HG03139 (cell line): ENCODE results near the gene ARSK.
A peak's percentile ranks its signal among the peaks of the same experiment; 100 is the strongest.

Source experiments
- ATAC-seq: cut with Tn5 transposase; IDR thresholded peaks from one replicate; pipeline ENCODE4 v1.9.1; 2021; ENCODE audit not compliant: unreplicated experiment

Gene ARSK, protein sequence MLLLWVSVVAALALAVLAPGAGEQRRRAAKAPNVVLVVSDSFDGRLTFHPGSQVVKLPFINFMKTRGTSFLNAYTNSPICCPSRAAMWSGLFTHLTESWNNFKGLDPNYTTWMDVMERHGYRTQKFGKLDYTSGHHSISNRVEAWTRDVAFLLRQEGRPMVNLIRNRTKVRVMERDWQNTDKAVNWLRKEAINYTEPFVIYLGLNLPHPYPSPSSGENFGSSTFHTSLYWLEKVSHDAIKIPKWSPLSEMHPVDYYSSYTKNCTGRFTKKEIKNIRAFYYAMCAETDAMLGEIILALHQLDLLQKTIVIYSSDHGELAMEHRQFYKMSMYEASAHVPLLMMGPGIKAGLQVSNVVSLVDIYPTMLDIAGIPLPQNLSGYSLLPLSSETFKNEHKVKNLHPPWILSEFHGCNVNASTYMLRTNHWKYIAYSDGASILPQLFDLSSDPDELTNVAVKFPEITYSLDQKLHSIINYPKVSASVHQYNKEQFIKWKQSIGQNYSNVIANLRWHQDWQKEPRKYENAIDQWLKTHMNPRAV

DNA sequence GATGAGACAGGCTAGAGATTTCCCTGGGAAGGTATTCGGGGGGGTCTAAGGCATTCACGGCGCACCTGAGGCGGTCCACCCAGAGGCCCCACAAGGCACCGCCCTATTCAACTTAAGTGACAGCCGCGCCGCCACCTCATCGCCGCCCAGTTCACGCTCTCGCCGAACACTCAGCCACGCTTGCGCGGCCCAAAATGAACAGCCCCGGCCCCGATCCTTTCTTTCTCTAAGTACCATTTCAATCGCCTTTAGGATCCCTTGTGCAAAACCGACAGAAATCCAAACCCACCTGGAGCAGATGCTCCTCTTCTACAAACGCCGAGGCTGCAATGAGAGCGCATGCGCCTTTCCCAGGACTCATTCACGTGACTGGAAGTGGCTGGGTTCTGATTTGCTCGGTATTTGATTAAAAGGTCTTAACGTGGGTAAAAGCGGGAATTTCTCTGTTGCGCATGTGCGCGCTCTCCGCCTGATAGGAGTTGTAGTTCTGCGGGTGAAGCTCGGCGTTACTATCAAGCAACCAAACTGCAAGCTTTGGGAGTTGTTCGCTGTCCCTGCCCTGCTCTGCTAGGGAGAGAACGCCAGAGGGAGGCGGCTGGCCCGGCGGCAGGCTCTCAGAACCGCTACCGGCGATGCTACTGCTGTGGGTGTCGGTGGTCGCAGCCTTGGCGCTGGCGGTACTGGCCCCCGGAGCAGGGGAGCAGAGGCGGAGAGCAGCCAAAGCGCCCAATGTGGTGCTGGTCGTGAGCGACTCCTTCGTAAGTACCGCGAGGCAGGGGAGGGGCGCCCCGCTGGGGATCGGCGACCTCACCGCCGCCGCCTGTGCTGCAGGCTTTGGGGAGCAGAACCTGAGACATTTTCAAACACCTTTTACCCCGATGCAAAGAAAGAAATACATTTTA lies at the start of gene ARSK, which contains the start of gene SKIC3:
TSS of gene ARSK (plus strand) at position 455 of the 902 bp plus-strand sequence. CDS start at position 633, 178 bp downstream.
TSS of gene SKIC3 (minus strand) at position 331 of the 902 bp plus-strand sequence. CDS start 7,827 bp downstream, outside the sequence.
- peak; percentile 92 for ATAC-seq

GRCh38 chr5:95508550-95508949 lies 46.4 kb upstream of the ARSK start:
- no peak for ATAC-seq

DNA sequence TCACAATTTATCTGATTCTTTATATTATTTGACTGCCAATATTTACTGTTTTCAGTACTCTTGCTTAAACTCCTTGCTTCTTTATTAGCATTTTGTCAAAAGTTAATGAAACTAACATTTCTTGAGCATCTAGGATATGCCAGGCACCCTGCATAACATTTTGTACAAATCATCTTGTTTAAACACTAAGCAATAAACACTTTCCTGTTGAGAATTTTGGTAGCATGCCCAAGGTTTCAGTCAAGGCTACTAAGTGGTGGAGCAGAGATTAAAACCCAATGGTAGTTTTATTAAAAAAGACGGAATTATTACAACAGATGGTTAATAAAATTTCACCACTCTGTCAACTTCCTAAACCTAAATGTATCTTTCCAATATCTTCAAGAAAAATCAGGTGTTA lies 43.3 kb upstream of the ARSK start:
- ATAC-seq, result no peak

DNA sequence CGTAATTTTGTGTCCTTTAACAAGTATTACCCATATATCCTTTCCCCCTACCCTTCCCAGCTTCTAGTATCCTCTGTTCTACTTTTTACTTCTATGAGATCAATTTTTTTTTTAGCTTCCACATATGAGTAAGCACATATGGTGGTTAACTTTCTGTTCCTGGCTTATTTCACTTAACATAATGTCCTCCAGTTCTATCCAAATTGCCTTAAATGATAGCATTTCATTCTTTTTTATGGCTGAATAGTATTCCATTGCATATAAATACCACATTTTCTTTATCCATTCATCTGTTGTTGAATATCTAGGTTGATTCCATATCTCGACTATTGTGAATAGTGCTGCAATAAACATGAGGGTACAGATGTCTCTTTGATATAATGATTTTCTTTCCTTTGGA lies 36.5 kb upstream of the ARSK start:
- no peak for ATAC-seq

GRCh38 chr5:95519151-95519550 lies 35.8 kb upstream of the ARSK start:
- ATAC-seq, result no peak

DNA sequence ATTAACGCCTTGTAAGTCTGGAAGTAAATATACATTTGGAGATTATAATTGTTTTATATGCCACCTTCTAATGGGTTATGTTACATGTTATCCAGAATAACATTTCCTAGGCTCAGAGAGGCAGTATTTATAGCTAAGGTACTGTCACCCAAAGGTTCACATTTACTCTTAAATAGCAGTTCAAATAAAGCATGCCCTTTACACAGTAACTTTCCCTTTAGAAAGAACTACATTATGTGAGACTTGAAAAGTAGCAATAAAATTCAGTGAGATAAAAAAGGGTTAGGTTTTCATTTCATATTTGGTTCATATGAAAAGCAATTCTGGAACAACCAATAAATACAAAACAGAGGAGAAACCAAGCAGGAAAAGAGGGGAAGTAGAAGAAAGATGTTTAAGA lies 35.2 kb upstream of the ARSK start:
- no peak for ATAC-seq

GRCh38 chr5:95520206-95520605 lies 34.7 kb upstream of the ARSK start:
- no peak for ATAC-seq

- ATAC-seq, result no peak
Observed at GRCh38 chr5:95524423-95524822, 30.5 kb upstream of the ARSK start.

- ATAC-seq, result no peak
Observed at GRCh38 chr5:95526871-95527270, 28.0 kb upstream of the ARSK start.

- no peak for ATAC-seq
Observed at GRCh38 chr5:95528565-95528964, 26.3 kb upstream of the ARSK start.

- ATAC-seq, result no peak
Observed at GRCh38 chr5:95530416-95530815, 24.5 kb upstream of the ARSK start.

DNA sequence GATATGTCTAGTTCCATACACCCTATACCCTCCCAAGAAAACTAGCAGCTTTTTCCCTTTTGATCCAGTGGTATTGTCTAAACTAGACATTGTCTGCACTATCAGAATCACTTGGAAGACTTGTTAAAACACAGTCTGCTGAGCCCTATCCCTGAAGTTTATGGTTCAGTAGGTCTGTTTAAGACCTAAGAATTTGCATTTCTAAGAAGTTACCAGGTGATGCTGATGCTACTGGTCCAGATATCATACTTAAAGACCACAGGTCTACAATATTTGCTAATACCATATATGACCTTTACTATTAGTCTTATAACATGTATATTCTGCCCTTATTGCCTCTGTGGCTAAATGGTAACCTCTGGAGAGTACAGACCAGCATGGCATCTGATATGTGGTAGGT lies 23.4 kb upstream of the ARSK start:
- no peak for ATAC-seq

DNA sequence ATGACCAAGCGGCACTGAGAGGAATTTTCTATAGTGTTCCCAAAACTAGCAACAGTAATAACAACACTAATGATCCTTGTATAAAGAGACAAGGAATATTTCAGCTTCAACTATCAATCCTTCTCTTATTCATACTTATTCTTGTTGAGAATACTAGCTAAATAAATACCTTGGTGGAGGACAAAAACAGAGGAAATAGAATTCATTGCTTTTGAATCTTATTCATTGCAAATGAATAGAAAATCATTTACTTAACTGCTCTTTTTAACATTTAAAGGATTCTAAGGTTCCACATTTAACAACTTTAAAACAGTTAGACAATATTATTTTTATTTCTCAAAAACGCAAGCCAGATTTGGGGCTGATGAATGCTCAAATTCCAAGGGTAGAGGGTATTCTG lies 22.5 kb upstream of the ARSK start:
- no peak for ATAC-seq

GRCh38 chr5:95533106-95533505 lies 21.8 kb upstream of the ARSK start:
- no peak for ATAC-seq

GRCh38 chr5:95533761-95534160 lies 21.1 kb upstream of the ARSK start:
- ATAC-seq, result no peak

- ATAC-seq, result no peak
Observed at GRCh38 chr5:95537501-95537900, 17.4 kb upstream of the ARSK start.

DNA sequence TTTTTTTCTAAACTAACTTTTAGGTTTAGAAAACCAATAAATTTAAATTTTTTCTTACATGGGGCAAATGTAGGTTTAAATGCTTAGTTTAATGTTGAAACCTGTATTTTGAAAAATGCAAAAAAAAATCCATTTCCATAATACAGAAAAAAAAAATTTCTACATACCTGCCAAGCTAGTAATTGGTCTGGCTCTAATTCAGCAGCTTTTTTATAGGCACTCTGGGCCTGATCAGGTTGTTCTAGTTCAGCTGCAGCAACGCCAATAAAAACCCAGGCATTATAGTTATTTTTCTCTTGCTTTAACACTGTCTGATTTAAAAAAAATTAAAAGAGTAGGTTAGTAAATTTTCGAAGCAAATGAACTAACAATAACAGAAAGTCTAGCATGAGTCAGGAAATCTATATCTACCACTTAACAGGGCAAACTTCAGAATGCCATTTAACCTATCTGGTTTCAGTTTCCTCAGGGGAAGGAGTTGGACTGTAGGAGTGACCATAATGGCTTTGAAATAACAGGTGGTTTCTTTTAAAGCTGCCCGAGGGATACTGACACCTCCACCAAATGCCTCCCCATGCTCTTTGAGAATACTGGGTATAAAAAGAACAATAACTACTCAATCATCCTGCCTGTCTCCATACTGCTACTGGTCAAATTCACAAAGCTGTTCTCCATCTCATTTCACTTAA lies 11.7 kb upstream of the ARSK start:
- ATAC-seq, result no peak

DNA sequence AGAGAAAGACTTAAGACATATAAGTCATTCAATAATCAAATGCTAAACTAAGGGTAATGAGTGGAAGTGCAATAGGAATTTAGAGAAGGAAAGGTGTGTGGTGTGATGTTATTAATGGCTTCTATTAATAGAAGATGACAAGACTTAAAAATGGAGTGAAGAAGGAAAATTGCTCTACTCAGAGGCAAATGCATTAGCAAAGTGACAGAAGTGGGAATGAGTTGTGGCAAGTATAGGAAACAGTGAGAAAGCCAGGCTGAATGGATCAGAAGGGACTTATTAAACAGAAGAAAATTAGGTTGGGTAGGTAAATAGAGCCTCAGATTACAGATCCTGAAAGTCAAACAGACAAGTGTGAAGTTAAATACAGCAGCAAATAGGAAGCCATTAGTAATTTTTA lies 5.9 kb upstream of the ARSK start:
- no peak for ATAC-seq

GRCh38 chr5:95554331-95554646 lies 612 bp upstream of the ARSK start:
- peak; percentile 27 for ATAC-seq

- ATAC-seq, result no peak
Observed at GRCh38 chr5:95555553-95555952, 652 bp downstream of the ARSK start.

DNA sequence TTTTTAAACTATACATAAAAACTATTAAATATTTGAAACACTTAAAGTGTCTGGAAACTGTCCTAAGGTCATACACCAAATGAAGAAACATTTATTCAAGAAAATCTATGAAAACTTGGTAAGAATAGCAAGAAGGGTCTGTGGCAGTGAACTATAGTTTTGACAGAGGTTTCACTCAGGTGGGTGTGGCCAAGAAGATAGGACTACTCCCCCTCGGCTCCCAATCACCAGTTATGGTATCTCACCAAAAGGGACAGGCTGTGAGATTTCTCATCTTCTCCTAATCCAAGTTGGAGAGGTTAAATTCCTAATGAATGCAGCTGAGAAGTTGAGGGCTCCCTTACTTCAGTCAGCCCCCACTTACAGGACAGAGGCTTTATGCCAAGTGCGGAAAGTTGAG lies 2.9 kb downstream of the ARSK start:
- no peak for ATAC-seq
